Stimulated activated CD8-positive, alpha-beta memory T cell treated with anti-CD3 and anti-CD28 coated beads, Interleukin-12 subunit alpha, Interleukin-12 subunit beta, amount 100 ng/mL, for 24 hours (primary cell): ENCODE measurements around the gene TMEM134.

Experiments
- DNase-seq: peaks from one replicate; pipeline ENCODE4 v3.0.0-alpha.2; 2020; ENCODE audit errors: extremely low read depth

Gene TMEM134

DNA sequence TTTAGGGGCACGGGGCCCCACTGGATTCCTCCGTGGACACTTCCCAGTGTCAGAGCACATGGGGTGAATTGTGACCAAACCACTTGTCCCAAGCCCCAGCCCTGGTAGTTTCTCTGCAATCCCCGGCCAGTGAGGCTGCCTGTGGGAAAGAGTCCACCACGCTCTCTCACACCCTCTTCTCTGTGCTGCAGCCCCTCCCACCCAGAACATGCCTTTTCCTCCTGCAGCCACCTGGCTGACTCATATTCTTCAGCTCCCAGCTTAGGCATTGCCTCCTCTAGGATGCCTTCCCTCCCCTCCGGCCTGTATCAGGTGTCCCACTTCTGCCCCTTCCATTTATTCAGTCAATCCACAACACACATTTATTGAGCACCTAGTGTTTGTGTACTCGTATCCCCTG is 46.2 kb downstream of the TMEM134 start:
- DNase-seq, result no peak

DNA sequence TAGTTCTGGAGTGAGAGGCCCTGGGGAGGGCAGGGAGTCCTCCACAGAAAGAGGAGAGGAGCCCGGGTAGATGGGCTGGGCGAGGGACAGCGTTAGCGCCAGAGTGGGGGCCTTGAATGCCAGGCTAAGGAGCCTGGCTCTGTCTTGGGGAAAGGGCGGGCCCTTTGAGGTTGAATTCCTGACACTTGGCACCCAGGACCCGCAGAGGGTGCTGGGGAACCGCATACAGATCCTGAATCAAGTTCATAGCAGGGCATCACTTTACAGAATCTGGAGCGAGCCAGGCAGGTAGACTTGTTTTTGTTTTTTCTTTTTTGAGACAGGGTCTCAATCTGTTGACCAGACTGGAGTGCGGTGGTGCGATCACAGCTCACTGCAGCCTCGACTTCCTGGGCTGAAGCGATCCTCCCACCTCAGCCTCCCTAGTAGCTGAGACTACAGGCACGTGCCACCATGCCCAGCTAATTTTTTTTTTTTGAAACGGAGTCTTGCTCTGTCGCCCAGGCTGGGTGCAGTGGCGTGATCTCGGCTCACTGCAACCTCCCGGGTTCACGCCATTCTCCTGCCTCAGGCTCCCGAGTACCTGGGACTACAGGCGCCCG is 47.5 kb downstream of the TMEM134 start:
- no peak for DNase-seq

GRCh38 chr11:67420646-67421429 is 48.2 kb downstream of the TMEM134 start:
- DNase-seq, result peak; percentile 99

DNA sequence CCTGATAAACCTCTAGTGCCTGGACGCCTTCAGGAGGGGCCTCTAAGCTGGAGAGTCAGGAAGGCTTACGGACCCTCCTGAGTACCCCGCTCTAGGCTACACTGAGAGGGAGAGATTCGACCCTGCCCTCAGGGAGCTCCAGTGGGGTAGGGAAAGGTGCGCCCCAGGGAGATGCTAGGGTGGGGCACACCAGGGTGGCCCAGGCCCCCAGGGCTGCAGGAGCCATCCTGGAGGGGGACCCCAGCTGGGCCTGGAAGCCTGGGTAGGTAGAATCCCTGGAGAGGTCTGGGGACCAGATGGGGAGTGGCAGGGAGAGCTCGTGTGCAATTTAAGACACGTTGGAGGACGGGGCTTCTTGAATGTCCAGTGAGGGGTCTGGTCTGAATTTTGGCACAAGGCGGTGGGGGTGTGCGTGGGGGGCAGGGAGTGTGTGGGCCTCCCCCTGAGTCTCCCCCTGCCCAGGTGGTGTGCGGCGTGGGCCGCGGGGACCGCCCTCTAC is 48.9 kb downstream of the TMEM134 start:
- no peak for DNase-seq

- no peak for DNase-seq
Measured at GRCh38 chr11:67419325-67420049, 49.6 kb downstream of the TMEM134 start.

GRCh38 chr11:67418476-67419281 is 50.4 kb downstream of the TMEM134 start:
- no peak for DNase-seq

GRCh38 chr11:67417425-67417824 is 51.6 kb downstream of the TMEM134 start:
- DNase-seq, result no peak

DNA sequence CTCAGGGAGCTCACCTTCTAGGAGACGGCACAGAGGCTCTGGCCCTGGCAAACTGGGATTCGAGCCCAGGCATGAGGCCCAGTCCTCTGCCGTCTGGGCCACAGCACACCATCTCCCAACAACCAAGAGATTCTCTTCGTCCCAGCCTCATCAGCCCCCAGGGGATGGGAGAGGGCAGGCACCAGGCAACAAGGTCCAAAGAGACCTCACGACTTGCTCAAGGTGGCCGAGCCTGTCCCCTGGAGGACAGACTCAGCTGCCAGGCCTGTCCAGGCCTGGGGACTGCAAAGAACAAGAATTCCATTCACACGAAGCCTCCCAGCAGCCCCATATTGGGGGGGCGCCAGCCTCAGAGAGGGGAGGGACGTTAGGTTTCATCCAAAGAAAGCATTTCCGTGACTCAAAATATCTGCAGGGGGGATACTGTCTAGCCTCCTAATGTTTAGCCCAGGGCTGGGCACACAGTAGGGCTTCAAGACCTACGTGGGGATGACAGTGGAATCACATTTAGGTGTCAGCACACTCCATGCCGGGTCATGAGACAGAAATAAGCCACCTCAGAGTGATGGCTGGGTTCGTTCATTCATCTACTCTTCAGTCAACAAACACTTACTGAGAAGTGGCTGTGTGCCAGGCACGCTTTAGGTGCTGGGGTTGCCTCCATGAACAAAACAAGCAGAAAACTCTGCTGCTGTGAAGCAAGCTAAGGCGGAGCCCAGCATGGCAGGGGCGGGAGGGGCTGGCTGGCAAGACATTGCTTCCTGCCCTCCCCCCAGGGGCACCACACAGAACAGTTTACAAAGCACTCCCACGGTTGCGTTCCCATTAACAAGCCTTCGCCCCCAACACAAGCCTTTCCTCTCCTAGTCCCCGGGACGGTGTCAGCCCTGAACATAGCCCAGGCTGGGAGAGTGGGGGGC is 52.4 kb downstream of the TMEM134 start:
- DNase-seq, result no peak

DNA sequence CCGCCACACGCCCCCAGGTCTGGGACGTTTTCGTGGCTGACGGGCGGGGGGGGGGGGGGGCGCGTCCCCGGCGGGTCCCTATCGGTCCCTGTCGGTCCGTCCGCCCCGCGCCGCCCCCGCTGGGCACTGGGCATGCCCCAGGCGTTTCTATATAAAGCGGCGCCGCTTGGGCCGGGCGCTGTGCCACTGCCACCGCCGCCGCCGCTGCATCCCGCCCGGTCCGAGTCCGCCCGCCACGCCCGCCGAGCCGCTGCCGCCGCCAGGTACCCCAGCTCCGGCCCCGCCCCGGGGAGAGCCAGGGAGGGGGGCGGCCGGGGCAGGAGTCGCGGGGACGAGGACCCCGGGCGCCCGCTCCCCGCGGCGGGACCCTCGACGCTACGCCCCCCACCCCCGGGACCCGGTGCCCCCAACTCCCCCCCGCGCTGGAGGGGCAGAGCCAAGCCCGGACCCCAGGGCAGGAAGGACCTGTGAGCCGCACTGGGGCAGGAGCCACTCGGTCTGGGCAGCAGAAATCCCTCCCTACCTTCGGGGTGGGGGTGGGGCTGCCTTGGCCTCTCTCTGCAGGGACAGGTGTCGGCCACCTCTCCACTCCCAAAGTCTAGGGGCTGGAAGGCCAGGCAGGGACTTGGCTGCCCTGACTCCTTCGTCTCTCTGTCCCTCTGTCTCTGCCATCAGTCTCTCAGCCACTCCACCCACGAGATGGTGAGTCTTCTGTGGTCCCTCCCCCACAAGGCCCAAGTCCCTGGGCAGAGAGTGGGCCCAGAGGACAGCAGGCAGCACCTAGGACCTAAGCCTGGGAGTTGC is 53.3 kb downstream of the TMEM134 start, which contains the start of gene CARNS1:
TSS of gene CARNS1 (plus strand) at position 178 of the 804 bp plus-strand sequence. CDS start at position 700, 522 bp downstream.
- DNase-seq, result no peak

- DNase-seq, result no peak
Measured at GRCh38 chr11:67413266-67413849, 55.7 kb downstream of the TMEM134 start.

DNA sequence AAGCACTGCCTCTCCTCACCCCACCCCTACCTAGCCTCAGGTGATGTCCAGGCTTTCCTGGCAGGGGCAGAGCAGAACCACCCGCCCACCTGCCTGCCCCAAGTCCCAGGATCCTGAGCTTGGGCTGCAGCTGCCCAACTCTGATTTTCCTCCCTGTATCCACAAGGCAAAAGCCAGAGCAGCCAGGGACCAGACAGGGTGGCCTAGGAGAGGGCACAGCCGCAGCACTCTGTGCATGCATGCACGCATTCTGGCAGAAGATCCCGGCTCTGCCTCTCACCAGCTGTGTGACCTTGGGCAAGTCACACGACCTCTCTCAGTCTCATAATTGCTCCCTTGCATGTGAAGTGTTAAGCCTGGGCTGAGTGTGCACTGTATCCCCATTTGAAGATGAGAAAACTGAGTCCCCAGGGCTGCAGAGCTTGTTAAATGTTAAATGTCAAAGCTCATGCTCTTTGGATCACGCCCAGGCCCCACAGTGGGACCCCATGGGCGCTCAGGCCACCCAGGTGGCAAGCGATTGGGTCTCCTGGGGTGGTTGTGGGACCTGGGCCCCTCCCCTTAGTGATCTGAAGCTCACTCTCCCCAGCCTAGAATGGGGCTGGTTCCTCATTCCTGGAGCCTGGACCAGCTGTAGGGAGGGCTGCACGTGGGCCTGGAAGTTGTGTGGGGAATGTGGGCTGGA is 56.4 kb downstream of the TMEM134 start:
- DNase-seq, result no peak

DNA sequence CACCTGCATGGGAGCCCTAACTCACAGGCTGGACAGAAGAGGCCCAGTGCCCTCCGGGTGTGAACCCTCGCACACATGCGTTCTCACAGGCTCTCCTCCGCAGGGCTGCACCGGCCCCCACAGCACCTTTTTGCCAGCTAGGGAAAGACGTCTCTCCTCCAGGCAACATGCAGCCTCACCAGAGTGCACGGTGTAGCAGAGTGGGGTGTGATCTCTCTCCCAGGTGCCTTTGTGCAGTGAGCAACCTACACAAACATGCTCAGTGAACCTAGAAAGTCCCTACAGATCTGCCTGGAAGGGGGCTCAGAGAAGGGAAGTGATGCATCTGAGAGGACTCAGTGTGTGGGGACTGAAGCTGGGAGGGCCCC is 57.3 kb downstream of the TMEM134 start:
- DNase-seq, result no peak
